Measurements from ENCODE around the gene PGBD5.
A peak's percentile ranks its signal among the peaks of the same experiment; 100 is the strongest.

PGBD5 gene

DNA sequence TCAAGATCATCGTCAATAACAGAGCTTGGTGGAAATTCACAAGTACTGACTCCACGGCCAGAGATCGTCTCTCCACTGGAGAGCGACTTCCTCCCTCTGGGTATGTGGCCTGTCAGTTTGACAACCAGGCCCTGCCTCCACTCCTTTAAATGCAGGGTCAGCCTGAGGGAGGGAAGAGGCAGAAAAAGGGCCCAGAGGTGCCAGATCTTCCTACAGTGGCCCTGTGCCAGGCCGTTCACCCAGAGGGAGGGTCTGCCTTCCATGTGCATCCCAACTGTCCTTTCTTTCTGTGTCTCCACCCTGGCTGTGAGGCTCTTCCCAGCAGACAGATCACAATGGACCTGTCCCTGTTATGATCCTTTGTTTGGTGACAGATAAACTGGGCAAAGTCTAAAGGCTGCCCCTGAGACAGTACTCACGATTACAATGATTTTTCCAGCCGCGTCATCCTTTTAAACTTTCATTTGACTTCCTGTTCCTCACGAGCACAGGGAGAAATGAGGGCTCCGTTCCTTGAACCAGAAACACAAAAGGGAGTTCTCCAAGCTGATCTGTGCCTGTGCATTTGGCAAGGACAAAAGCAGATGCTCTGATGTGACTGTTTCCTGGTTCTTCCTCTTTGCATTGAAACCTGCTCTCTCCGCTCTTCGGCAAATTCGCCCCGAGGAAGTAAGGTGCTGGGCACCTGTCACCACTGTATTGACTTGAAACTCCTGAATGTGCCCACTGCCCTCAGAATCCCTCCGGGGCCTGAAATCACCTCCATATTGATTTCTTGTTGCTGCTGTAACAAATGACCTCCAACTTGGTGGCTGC, 126.7 kb downstream of the PGBD5 start:
- DNase-seq: no peak

DNA sequence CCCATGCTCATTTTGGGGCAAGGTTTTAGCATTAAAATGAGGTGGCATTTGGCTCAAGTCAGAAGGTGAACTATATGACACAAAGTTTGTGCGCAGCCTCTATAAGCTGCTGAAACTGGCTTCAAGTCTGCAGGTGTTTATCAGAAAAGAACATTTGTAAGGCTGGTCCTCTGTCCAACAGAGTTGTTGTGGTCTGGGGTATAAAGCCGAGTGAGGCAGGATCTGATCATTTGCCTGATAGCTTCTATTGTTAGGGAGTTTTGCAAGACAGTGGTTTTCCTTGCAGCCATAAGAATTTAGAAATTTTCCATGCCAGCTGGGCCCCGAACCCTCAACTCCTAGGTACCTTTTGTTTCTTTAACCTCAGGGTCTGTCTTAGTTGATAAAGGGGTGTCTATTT, 130.8 kb downstream of the PGBD5 start:
- DNase-seq: no peak

GRCh38 chr1:230293390-230293700, 132.8 kb downstream of the PGBD5 start:
- DNase-seq: no peak

DNA sequence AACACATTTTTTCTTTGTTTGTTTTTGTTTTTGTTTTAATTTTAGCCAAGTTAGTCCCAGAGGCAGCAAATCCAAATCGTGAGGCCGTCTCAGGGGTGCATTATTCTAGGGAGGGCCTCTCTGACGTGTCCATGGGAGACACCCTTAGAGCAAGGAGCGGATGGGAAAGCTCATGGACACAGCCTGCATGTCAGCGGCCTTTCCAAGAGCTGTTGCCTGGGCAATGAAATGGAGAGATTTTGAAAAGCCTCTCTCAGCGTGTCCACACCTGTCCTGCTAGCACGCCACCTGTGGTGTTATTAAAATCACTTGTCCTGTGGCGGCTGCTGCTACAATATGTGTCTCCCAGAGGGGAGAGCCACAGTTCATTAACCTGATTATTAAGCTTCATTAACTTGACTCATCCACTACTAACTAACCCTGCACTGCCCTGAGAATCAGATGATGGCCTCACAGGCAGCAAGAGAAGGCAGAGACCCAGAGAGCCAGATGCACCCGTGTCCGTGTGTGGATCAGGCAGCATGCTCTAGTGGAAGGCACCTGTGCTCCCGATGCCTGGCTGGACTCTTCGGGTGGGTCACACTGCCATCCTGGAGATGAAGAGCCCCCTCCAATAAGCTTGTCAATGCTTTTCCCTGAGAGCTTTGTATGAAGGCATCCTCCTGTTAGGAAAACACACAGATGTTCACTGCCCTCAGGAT, 133.3 kb downstream of the PGBD5 start:
- no peak for DNase-seq

- no peak for DNase-seq
Measured at GRCh38 chr1:230291731-230292620, 134.2 kb downstream of the PGBD5 start.

DNA sequence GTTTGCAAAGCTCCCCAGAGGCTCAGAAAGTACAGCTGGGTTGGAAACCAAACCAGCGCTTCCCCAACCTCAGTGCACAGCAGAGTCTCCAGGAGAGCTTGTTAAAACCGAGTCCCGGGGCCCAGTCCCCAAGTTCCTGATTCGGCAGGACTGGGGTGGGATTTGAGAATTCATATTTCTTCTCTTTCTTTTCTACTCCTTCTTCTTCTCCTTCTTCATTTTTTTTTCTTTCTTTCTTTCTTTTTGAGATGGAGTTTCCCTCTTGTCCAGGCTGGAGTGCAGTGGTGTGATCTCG, 136.8 kb downstream of the PGBD5 start:
- DNase-seq: no peak

GRCh38 chr1:230288641-230289349, 137.3 kb downstream of the PGBD5 start:
- DNase-seq: no peak

GRCh38 chr1:230287674-230288315, 138.3 kb downstream of the PGBD5 start:
- no peak for DNase-seq

- no peak for DNase-seq
Measured at GRCh38 chr1:230286890-230287269, 139.3 kb downstream of the PGBD5 start.

DNA sequence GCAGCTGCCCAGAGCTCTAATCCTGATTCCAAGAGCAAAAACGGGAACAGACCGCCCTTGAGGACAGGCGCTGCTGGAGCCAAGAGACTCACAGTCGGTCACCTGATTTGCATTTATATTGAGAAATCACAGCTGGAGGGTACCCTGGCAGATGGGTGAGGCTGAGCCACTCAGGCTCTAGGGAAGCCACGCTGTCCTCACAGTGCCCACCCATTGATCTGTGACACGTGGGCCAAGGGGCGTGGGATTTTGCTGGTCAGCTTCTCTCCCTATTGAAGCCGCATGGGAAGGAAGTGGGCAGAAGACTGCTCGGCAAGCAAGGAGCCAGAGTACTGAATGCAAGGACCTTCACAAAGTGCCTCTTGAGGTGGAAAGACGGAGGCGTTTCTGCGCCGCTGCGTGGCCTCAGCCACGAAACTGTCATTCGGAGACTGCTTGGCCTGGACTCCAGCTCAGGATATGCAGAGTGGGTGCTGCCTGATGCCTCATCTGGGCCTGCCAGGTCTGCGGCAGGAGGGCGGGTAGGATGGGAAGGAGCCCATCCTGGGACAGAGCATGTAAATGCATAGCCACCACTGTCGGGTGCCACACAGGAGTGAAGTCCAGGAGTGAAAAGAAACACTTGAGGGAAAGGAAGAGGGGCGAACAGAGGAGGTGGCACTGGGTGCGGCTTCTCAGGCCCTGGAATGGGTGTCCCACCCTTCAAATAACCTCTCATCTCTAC, 139.8 kb downstream of the PGBD5 start:
- DNase-seq: no peak

DNA sequence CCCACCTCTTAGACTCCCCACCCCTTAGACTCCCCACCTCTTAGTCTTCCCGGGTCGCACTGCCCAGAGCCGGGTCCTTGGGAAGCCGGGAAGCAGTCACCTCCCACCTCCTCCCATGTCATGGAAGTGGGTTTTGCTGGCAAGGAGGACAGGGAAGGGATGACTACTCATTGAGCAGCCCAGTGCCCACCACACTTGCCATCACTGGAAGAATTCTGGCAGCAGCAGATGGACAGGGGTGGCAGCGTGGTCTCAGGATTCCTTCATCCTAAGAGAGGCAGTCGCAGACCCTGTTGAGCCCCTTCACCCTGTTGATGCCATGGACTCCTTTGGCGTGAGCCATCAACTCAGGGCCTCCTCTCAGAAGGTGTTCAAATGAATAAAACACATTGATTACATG, 140.8 kb downstream of the PGBD5 start:
- DNase-seq: no peak

GRCh38 chr1:230284891-230285290, 141.2 kb downstream of the PGBD5 start:
- DNase-seq: no peak

DNA sequence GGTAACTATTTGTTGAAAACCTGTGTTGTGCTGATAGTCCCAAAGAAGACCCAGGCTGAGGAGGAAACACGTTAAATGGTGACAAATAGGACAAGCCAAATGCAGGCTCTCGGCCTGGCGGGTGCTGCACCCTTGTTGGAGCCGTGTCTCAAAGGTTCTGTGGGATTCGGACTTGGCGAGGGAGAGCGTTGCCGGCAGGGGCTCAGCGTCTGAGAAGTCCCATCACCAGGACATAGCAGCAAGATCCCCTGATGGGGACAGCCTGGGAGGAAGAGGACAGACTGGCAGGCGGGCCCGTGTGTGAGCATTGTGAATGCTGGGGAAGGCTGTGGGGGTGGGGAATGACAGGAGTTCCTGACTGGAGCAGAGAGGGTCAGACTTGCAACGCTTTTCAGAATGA, 142.5 kb downstream of the PGBD5 start:
- DNase-seq: no peak

DNA sequence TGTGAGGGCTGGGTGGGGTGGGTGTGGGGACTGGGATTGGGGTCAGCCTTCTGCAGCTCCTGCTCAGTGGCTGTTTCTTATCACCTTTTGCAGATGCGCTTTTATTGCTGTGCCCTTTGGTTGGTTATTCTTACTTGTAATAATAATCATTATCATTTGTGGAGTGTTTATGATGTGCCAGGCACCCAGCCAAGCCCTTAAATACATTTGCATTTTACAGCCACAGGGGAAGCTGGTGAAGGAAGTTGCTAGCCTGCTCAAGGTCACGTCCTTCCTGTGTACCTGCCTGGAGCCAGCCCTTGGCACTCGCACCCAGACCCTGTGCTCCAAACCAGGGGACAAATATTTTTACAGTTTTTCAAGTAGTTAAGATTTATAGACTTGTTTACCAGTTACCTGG, 144.0 kb downstream of the PGBD5 start:
- no peak for DNase-seq

DNA sequence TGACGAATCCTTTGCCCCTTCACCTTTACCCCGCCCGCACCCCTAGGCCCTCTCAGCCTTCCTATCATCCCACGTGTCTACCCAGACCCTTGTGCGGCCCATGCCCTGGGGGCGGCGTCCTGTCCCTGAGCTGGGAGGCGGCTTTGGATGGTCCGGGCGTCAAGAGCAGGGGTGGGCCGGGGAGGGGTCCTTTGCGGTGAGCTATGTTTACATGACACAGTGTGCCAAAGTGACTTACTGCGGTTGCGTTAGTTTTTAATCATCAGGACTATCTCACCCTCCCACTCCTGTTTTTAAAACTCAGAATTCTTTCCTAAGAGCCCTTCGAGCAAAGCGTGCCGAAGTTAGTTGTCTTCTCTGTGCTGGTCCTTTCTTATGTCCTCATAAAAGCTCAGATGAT, 144.6 kb downstream of the PGBD5 start:
- DNase-seq: no peak

GRCh38 chr1:230280906-230281413, 145.2 kb downstream of the PGBD5 start:
- DNase-seq: no peak

GRCh38 chr1:230280054-230280795, 145.9 kb downstream of the PGBD5 start:
- peak; percentile 31 for DNase-seq

DNA sequence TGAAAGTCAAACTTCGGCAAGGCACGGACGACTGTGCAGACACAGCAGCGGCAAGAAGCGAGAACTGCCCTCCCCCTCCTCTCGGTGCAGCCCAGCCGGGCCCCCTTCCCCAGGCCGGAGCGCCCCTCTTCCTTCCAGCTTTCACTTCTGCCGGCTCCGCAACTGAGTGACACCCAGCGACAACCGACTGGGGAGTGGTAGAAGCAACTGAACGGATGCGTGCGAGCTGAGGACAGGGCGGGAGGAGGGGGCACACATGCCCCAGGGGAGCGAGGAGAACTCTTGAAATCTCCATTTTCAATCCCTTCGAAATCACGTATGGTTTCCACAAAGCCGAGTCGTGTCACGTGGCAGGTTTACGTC, 146.6 kb downstream of the PGBD5 start:
- DNase-seq: no peak

DNA sequence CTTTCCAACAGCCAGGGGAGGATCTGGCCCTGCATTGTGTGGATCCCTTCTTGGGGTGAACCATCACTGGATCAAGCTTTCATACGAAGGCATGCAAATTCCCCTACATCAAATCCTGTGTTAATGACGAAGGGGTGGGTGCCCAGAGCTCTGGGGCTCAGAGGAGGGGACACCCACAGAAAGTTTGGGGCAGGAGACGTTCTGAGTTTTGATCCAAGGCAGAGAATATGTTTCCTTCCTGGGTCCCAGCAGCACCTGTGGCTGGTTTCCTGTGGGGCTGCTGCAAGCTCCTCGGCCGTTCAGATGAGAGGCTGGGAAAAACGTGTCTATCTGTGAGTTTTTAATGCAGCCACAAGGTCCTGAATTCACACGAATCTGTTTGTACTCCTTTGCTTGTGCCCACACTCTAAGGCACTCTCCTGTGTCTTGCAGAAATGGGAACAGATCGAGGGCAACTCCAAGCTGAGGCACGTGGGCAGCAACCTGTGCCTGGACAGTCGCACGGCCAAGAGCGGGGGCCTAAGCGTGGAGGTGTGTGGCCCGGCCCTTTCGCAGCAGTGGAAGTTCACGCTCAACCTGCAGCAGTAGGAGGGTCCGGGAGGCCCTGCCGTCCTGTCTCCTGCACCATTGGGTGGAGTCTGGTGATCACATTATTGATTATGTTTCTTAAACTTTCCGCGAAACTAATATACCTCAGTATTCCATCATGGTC, 147.1 kb downstream of the PGBD5 start:
- no peak for DNase-seq

GRCh38 chr1:230278376-230278775, 147.8 kb downstream of the PGBD5 start:
- no peak for DNase-seq

Data from activated CD4-positive, alpha-beta T cell treated with anti-CD3 and anti-CD28 coated beads for 48 hours (primary cell).